ENCODE measurements around the gene ACTBL2. TPM values are rescaled to one million over a fixed set of nuclear protein-coding genes. Genes with fewer than 3 reads are reported as not detected.
"Not testable (repeated sequence)": the region's sequence is repeated elsewhere in the genome, so short reads cannot be mapped to it uniquely, and the experiment has no call there.

ACTBL2 gene
- total RNA-seq, 3 donors from 2014 or later (not counting 1 experiment from before 2014, with no cell fraction given) = not detected

GRCh38 chr5:57524348-57525060 is 41.9 kb upstream of the ACTBL2 start:
- 81% methylated on average over 6 of the region's 6 CpGs for WGBS (ENCODE audit: insufficient coverage)
- H3K27me3 ChIP-seq (ENCODE audit: control insufficient read depth, insufficient read depth, low read length) = no peaks in the 10 kb centered on the region
- no peak for TF ChIP-seq CTCF (IDR thresholded peaks at IDR 0.05)

GRCh38 chr5:57522477-57522876 is 39.9 kb upstream of the ACTBL2 start:
- H3K27me3 ChIP-seq (ENCODE audit: control insufficient read depth, insufficient read depth, low read length); H3K27ac Mint-ChIP-seq; DNase-seq; intact Hi-C loops (cut with micrococcal nuclease); H3K9me3 ChIP-seq (ENCODE audit: control insufficient read depth, insufficient read depth, low read length); H3K9me3 Mint-ChIP-seq; H3K4me3 Mint-ChIP-seq; H3K4me3 ChIP-seq (ENCODE audit: low read length); H3K4me1 Mint-ChIP-seq; H3K36me3 Mint-ChIP-seq; H3K36me3 ChIP-seq (ENCODE audit: control insufficient read depth, insufficient read depth, low read length); H3K4me1 ChIP-seq (ENCODE audit: control insufficient read depth, insufficient read depth, low read length); H3K27me3 Mint-ChIP-seq (ENCODE audit: low read depth in 2 of 2); H3K27ac ChIP-seq (ENCODE audit: low read length); ATAC-seq: not testable (repeated sequence)
- 92% methylated on average over 4 of the region's 4 CpGs for WGBS (ENCODE audit: insufficient coverage)

More at GRCh38 chr5:57524348-57525060, 41.9 kb upstream of the ACTBL2 start:
- DNase-seq (no peak), ATAC-seq (no peak)
- Histone ChIP-seq H3K9me3 (ENCODE audit: control insufficient read depth, insufficient read depth, low read length) (no peaks in the 10 kb centered on the region), H3K4me3 (ENCODE audit: low read length) (no peak overlapping the region), H3K27ac (ENCODE audit: low read length) (no peak overlapping the region), H3K4me1 (ENCODE audit: control insufficient read depth, insufficient read depth, low read length) (no peaks in the 10 kb centered on the region), H3K36me3 (ENCODE audit: control insufficient read depth, insufficient read depth, low read length) (no peaks in the 10 kb centered on the region)
- intact Hi-C loops (cut with micrococcal nuclease) = no loop called here
- Mint-ChIP-seq H3K27ac (no peak overlapping the region), H3K4me1 (no peaks in the 10 kb centered on the region), H3K9me3 (peaks cover 0 to 2% of the 10 kb centered on the region in 2 donors), H3K27me3 (ENCODE audit: low read depth in 2 of 2) (no peaks in the 10 kb centered on the region), H3K4me3 (no peak overlapping the region), H3K36me3 (no peaks in the 10 kb centered on the region)

GRCh38 chr5:57518415-57518814 is 35.8 kb upstream of the ACTBL2 start:
- H3K27me3 Mint-ChIP-seq (ENCODE audit: low read depth in 2 of 2); H3K36me3 Mint-ChIP-seq; H3K4me1 ChIP-seq (ENCODE audit: control insufficient read depth, insufficient read depth, low read length); H3K4me3 Mint-ChIP-seq; H3K9me3 Mint-ChIP-seq; H3K9me3 ChIP-seq (ENCODE audit: control insufficient read depth, insufficient read depth, low read length); H3K27me3 ChIP-seq (ENCODE audit: control insufficient read depth, insufficient read depth, low read length); H3K27ac ChIP-seq (ENCODE audit: low read length); H3K4me3 ChIP-seq (ENCODE audit: low read length); DNase-seq; H3K36me3 ChIP-seq (ENCODE audit: control insufficient read depth, insufficient read depth, low read length); H3K27ac Mint-ChIP-seq; ATAC-seq; H3K4me1 Mint-ChIP-seq; intact Hi-C loops (cut with micrococcal nuclease): not testable (repeated sequence)
- 88% methylated on average over 17 of the region's 17 CpGs for WGBS (ENCODE audit: insufficient coverage)

GRCh38 chr5:57517250-57517649 is 34.6 kb upstream of the ACTBL2 start:
- Histone ChIP-seq H3K9me3 (ENCODE audit: control insufficient read depth, insufficient read depth, low read length) (no peaks in the 10 kb centered on the region), H3K27ac (ENCODE audit: low read length) (no peak overlapping the region), H3K4me1 (ENCODE audit: control insufficient read depth, insufficient read depth, low read length) (no peaks in the 10 kb centered on the region), H3K4me3 (ENCODE audit: low read length) (no peak overlapping the region), H3K27me3 (ENCODE audit: control insufficient read depth, insufficient read depth, low read length) (no peaks in the 10 kb centered on the region), H3K36me3 (ENCODE audit: control insufficient read depth, insufficient read depth, low read length) (no peaks in the 10 kb centered on the region)
- Mint-ChIP-seq H3K36me3 (no peaks in the 10 kb centered on the region), H3K4me1 (no peaks in the 10 kb centered on the region), H3K27me3 (ENCODE audit: low read depth in 2 of 2) (peaks cover 0 to 2% of the 10 kb centered on the region in 2 donors), H3K27ac (no peak overlapping the region), H3K4me3 (no peak overlapping the region), H3K9me3 (peaks cover 0 to 2% of the 10 kb centered on the region in 2 donors)
- WGBS (ENCODE audit: insufficient coverage) = 82% methylated on average over 1 of the region's 1 CpG
- intact Hi-C loops (cut with micrococcal nuclease) = no loop called here
- no peak for DNase-seq
- TF ChIP-seq CTCF (IDR thresholded peaks at IDR 0.05) = no peak
- no peak for ATAC-seq

Data from natural killer cell (primary cell).